ENCODE measurements around the gene LCAT. TPM values are rescaled to one million over a fixed set of nuclear protein-coding genes. Genes with fewer than 3 reads are reported as not detected.

The LCAT gene
- total and polyA plus RNA-seq, 9 of the 15 experiments (the other 6 are each of a cell fraction or from before 2014, with no cell fraction given), result 0.46 to 21.0 (median 5.0) TPM

GRCh38 chr16:67936124-67936879 lies 7.6 kb downstream of the LCAT start, which contains the start of gene PSMB10:
Gene PSMB10 (minus strand): TSS chr16:67936850. CDS start chr16:67936749, 101 bp downstream.
- FAIRE-seq (peak; percentile 23), ATAC-seq (peak; percentile 15), DNase-seq (ENCODE audit: extremely low read depth in 1 of 4, low spot score in 3 of 4) (peak; percentile 62 to 71 (median 68))
- Histone ChIP-seq H3K4me3 (peak within 1 kb of the TSS; percentile 85), H3K9me1 (ENCODE audit: control insufficient read depth, insufficient read depth, low read length) (no peaks in the 10 kb centered on the region), H3K9ac (ENCODE audit: insufficient read depth in 1 of 2, low read depth in 2 of 2, low read length in 2 of 2) (peak within 1 kb of the TSS; percentile 90 to 98), H3K27ac (ENCODE audit: extremely low read depth, low read depth, low read length) (peak within 1 kb of the TSS; percentile 89), H3K4me2 (ENCODE audit: insufficient read depth, low read length) (peak within 1 kb of the TSS; percentile 99), H3K27me3 (ENCODE audit: control insufficient read depth in 2 of 2, insufficient read depth in 2 of 2, low read length in 2 of 2) (no peaks in the 10 kb centered on the region), H3K4me1 (replicated peaks in 1 of 2; ENCODE audit: control insufficient read depth in 2 of 2, insufficient read depth in 2 of 2, low read length in 2 of 2) (peaks cover 20 to 64% of the 10 kb centered on the region in 2 experiments), H2AFZ (ENCODE audit: low read depth, low read length) (peak within 1 kb of the TSS; percentile 95), H3K79me2 (ENCODE audit: control insufficient read depth, insufficient read depth, low read length) (peaks cover 42% of the 10 kb centered on the region), H4K20me1 (replicated peaks; ENCODE audit: control insufficient read depth, insufficient read depth, low read length) (no peaks in the 10 kb centered on the region; the same call in 1 of the 2 replicates), H3K9me3 (replicated peaks; ENCODE audit: control insufficient read depth, insufficient read depth, low read depth, low read length) (no peaks in the 10 kb centered on the region), H3K36me3 (ENCODE audit: control insufficient read depth, insufficient read depth, low read length) (peaks cover 25% of the 10 kb centered on the region; the same call in 2 of the 3 replicates)
- POLR2A ChIA-PET, result interaction anchor here (0.6 to 1.7 kb wide), 27 partner anchors 7 to 363 kb away, joined by 3 to 8 read pairs (median 4); partner anchors contain the start of gene LCAT
- CTCF ChIA-PET (ENCODE audit: low intra/inter-chr PET ratio), result no interaction called here
- TSS peak; percentile 90 for BruUV-seq (replicated peaks)
- 0% methylated on average over 39 of the region's 54 CpGs for WGBS (ENCODE audit: insufficient coverage, low coverage, missing lambda C conversion rate)
- intact Hi-C loops (cut with micrococcal nuclease), result loop anchor here (5.0 to 10.0 kb wide), 2 partner anchors 106 to 412 kb away; partner anchors contain the start of gene RIPOR1
- in situ Hi-C loops (cut with MboI), result no loop called here
- no peak for TF ChIP-seq TBL1XR1 (IDR thresholded peaks at IDR 0.05; ENCODE audit: low read length in 2 of 2)
- peak; percentile 81 for TF ChIP-seq RBM22 (IDR thresholded peaks at IDR 0.05; ENCODE audit: low read depth, low read length, poor library complexity, severe bottlenecking)
- TF ChIP-seq RHOXF2B (CRISPR knock-in tag; conservative IDR thresholded peaks at IDR 0.05), result no peak
- no peak for TF ChIP-seq PURB (CRISPR knock-in tag; IDR thresholded peaks at IDR 0.05; ENCODE audit: low read depth)
- TF ChIP-seq CREB1 (IDR thresholded peaks at IDR 0.05), result no peak; the same call in 1 of the 2 replicates
- no peak; the same call in 1 of the 2 replicates for TF ChIP-seq CREB1 (CRISPR knock-in tag; IDR thresholded peaks at IDR 0.05)
- no peak for TF ChIP-seq IRF1 (CRISPR knock-in tag; IDR thresholded peaks at IDR 0.05; ENCODE audit: borderline replicate concordance)
- no peak for TF ChIP-seq MXD1 (CRISPR knock-in tag; IDR thresholded peaks at IDR 0.05; ENCODE audit: borderline replicate concordance, poor library complexity, severe bottlenecking)
- TF ChIP-seq RBM25 (IDR thresholded peaks at IDR 0.05; ENCODE audit: low read depth, low read length, severe bottlenecking), result no peak
- no peak for TF ChIP-seq NR1H2 (CRISPR knock-in tag; IDR thresholded peaks at IDR 0.05)
- TF ChIP-seq HNRNPLL (IDR thresholded peaks at IDR 0.05; ENCODE audit: low read depth, low read length, poor library complexity, severe bottlenecking), result peak; percentile 8
- TF ChIP-seq USF1 (CRISPR knock-in tag; IDR thresholded peaks at IDR 0.05), result no peak
- TF ChIP-seq ZNF79 (CRISPR knock-in tag; IDR thresholded peaks at IDR 0.05; ENCODE audit: low read depth), result no peak
- peak; percentile 0 to 31; a peak in 1 of 4 replicates for TF ChIP-seq UBTF (IDR thresholded peaks at IDR 0.05; ENCODE audit: borderline replicate concordance in 1 of 2, low read depth in 2 of 2, low read length in 2 of 2)
- 0 out of 2 replicates have a peak, but pooled peaks have one; percentile 44 for TF ChIP-seq ETV1 (tag; conservative IDR thresholded peaks at IDR 0.05; ENCODE audit: low read depth)
- no peak for TF ChIP-seq HDAC2 (IDR thresholded peaks at IDR 0.05)
